SK-N-SH (cell line): ENCODE measurements around the gene QKI. TPM values are rescaled to one million over a fixed set of nuclear protein-coding genes. Genes with fewer than 3 reads are reported as not detected.

ENCODE experiments used
- CTCF ChIA-PET: fragments of 300-600, 350-600 bp; formaldehyde crosslinking; extraction: SDS; loops from one replicate; lab custom pipeline; 2021; lab: Yijun Ruan, JAX
- POLR2A ChIA-PET: fragments of 350-600 bp; sonication (Branson Sonifier 250); formaldehyde crosslinking; extraction: SDS; loops from one replicate; lab custom pipeline; 2020; ENCODE audit warnings: antibody characterized with exemption, inconsistent platforms; lab: Yijun Ruan, JAX
- DNase-seq: peaks from one replicate; pipeline ENCODE4 v3.0.0; 2012
- H2AFZ ChIP-seq: fragments of 200-600 bp; sonication (generic); 2 replicates; pipeline ENCODE4 v1.8.1; 2016; ENCODE audit warnings: antibody characterized with exemption, mild to moderate bottlenecking, low read depth
- H3F3A ChIP-seq: fragments of 200-600 bp; sonication (generic); replicated peaks from 2 replicates; pipeline ENCODE3; 2016; ENCODE audit warnings: antibody characterized with exemption, mild to moderate bottlenecking; ENCODE audit not compliant: insufficient read depth
- H3K27ac ChIP-seq, 2 experiments: fragments of 200-500 bp in 1 of 2; fragments of 200-600 bp in 1 of 2; sonication (Bioruptor generic) in 1 of 2; sonication (generic), shearing (Covaris generic) in 1 of 2; 2 replicates each; pipeline versions ENCODE4 v1.5.1 to v1.6.1; 2014 to 2016; ENCODE audit warnings: low read depth in 2 of 2, inconsistent platforms in 1 of 2, low read length in 1 of 2, mild to moderate bottlenecking in 1 of 2, mixed read lengths in 1 of 2
- H3K27me3 ChIP-seq: fragments of 200-600 bp; sonication (generic), shearing (Covaris generic); 2 replicates; pipeline ENCODE4 v1.6.1; 2016; ENCODE audit warnings: mixed run types; ENCODE audit not compliant: insufficient read depth
- H3K36me3 ChIP-seq, 2 experiments: fragments of 200-500 bp in 1 of 2; fragments of 200-600 bp in 1 of 2; sonication (Bioruptor generic) in 1 of 2; sonication (generic) in 1 of 2; replicated peaks in 1 of 2; 2 replicates each; pipeline versions ENCODE3 to v1.5.1; 2014 to 2016; ENCODE audit warnings: low read length in 1 of 2, mild to moderate bottlenecking in 1 of 2; ENCODE audit not compliant: insufficient read depth in 2 of 2, control insufficient read depth in 1 of 2
- H3K4me1 ChIP-seq, 2 experiments: fragments of 200-500 bp in 1 of 2; fragments of 200-600 bp in 1 of 2; sonication (Bioruptor generic) in 1 of 2; sonication (generic), shearing (Covaris generic) in 1 of 2; 2 replicates each; pipeline versions ENCODE4 v1.5.1 to v1.6.1; 2014 to 2016; ENCODE audit warnings: low read depth in 1 of 2, low read length in 1 of 2, mixed run types in 1 of 2; ENCODE audit not compliant: insufficient read depth in 2 of 2, control insufficient read depth in 1 of 2
- H3K4me2 ChIP-seq: fragments of 200-600 bp; sonication (generic), shearing (Covaris generic); 2 replicates; pipeline ENCODE4 v1.6.1; 2017; ENCODE audit warnings: mixed run types
- H3K4me3 ChIP-seq, 2 experiments: fragments of 200-500 bp in 1 of 2; fragments of 200-600 bp in 1 of 2; sonication (Bioruptor generic) in 1 of 2; sonication (generic), shearing (Covaris generic) in 1 of 2; 2 replicates each; pipeline versions ENCODE4 v1.5.1 to v1.8.1; 2014 to 2016; ENCODE audit warnings: low read depth in 2 of 2, inconsistent platforms in 1 of 2, low read length in 1 of 2, mild to moderate bottlenecking in 1 of 2, mixed read lengths in 1 of 2, moderate library complexity in 1 of 2
- H3K79me2 ChIP-seq: fragments of 200-600 bp; sonication (generic); 2 replicates; pipeline ENCODE4 v1.8.1; 2017; ENCODE audit warnings: mild to moderate bottlenecking; ENCODE audit not compliant: insufficient read depth
- H3K9ac ChIP-seq: fragments of 200-600 bp; sonication (generic); 2 replicates; pipeline ENCODE4 v1.6.1; 2017; ENCODE audit warnings: mixed run types
- H3K9me2 ChIP-seq: fragments of 200-600 bp; sonication (generic); 2 replicates; pipeline ENCODE4 v1.6.1; 2017; ENCODE audit warnings: mixed run types
- H3K9me3 ChIP-seq: fragments of 200-600 bp; sonication (generic); 2 replicates; pipeline ENCODE4 v1.6.1; 2017; ENCODE audit warnings: mixed run types, mild to moderate bottlenecking, moderate library complexity
- H4K20me1 ChIP-seq: fragments of 200-600 bp; sonication (generic); 2 replicates; pipeline ENCODE4 v1.6.1; 2017; ENCODE audit warnings: mild to moderate bottlenecking, mixed run types; ENCODE audit not compliant: insufficient read depth
- FOSL2 ChIP-seq: IDR thresholded peaks from 2 replicates; pipeline ENCODE4 v1.4.0; 2012; ENCODE audit warnings: low read depth, mild to moderate bottlenecking, moderate library complexity, borderline replicate concordance
- JUND ChIP-seq: IDR thresholded peaks from 2 replicates; pipeline ENCODE4 v1.4.0; 2012
- MXI1 ChIP-seq: IDR thresholded peaks from 2 replicates; pipeline ENCODE4 v1.6.1; 2012; ENCODE audit warnings: mild to moderate bottlenecking, low read depth, low read length, improper control_type of control experiment
- RAD21 ChIP-seq: IDR thresholded peaks from 2 replicates; pipeline ENCODE4 v1.6.1; 2012; ENCODE audit warnings: mild to moderate bottlenecking, low read length
- WGBS: methylation state at CpG from one replicate; pipeline ENCODE4 v1.1.6; 2017; ENCODE audit warnings: low lambda C conversion rate; 5-methylcytosine and 5-hydroxymethylcytosine counted together
- polyA plus RNA-seq, 3 experiments: library from polyadenylated mRNA; depleted of rRNA; stranded (reverse); fragments of >200 nt; gene quantifications; 2 replicates each; pipeline ENCODE4 v1.2.3, GENCODE V29; 2012
- TF ChIP-seq, protein P1 (sequence below): fragments of 150-350 bp; IDR thresholded peaks from 2 replicates; pipeline ENCODE4 v1.6.1; 2016; ENCODE audit warnings: mild to moderate bottlenecking, low read depth, low read length
- TF ChIP-seq, protein P2 (sequence below): IDR thresholded peaks from 2 replicates; pipeline ENCODE4 v1.6.1; 2012; ENCODE audit warnings: mild to moderate bottlenecking, low read depth, low read length, moderate library complexity

The QKI gene
- polyA plus RNA-seq, 1 of the 3 experiments (the other 2 are of a cell fraction) = 51.1 TPM

GRCh38 chr6:163489584-163489983 lies 75.1 kb downstream of the QKI start:
- Histone ChIP-seq H3K36me3 (no peaks in the 10 kb centered on the region), H3K4me3 (no peak overlapping the region), H3K9me3 (no peaks in the 10 kb centered on the region), H3K9me2 (no peaks in the 10 kb centered on the region), H3K4me2 (no peak overlapping the region), H2AFZ (no peak overlapping the region), H3K9ac (no peak overlapping the region), H3K79me2 (peaks cover 100% of the 10 kb centered on the region), H4K20me1 (peaks cover 75% of the 10 kb centered on the region), H3K27ac (peak overlapping the region in 1 of 2 experiments; percentile 27; a peak in 1 of 4 replicates), H3F3A (peaks cover 3% of the 10 kb centered on the region), H3K4me1 (no peaks in the 10 kb centered on the region; a peak in 2 of 4 replicates), H3K27me3 (no peaks in the 10 kb centered on the region)
- ChIA-PET CTCF (no interaction called here), POLR2A (no interaction called here)
- TF ChIP-seq, protein P1, sequence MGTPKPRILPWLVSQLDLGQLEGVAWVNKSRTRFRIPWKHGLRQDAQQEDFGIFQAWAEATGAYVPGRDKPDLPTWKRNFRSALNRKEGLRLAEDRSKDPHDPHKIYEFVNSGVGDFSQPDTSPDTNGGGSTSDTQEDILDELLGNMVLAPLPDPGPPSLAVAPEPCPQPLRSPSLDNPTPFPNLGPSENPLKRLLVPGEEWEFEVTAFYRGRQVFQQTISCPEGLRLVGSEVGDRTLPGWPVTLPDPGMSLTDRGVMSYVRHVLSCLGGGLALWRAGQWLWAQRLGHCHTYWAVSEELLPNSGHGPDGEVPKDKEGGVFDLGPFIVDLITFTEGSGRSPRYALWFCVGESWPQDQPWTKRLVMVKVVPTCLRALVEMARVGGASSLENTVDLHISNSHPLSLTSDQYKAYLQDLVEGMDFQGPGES = no peak
- TF ChIP-seq JUND (peak; percentile 33; the same call in 1 of the 2 replicates), MXI1 (no peak), FOSL2 (peak; percentile 16; the same call in 1 of the 2 replicates)
- no peak for DNase-seq
- WGBS = 94% methylated on average over 1 of the region's 1 CpG

DNA sequence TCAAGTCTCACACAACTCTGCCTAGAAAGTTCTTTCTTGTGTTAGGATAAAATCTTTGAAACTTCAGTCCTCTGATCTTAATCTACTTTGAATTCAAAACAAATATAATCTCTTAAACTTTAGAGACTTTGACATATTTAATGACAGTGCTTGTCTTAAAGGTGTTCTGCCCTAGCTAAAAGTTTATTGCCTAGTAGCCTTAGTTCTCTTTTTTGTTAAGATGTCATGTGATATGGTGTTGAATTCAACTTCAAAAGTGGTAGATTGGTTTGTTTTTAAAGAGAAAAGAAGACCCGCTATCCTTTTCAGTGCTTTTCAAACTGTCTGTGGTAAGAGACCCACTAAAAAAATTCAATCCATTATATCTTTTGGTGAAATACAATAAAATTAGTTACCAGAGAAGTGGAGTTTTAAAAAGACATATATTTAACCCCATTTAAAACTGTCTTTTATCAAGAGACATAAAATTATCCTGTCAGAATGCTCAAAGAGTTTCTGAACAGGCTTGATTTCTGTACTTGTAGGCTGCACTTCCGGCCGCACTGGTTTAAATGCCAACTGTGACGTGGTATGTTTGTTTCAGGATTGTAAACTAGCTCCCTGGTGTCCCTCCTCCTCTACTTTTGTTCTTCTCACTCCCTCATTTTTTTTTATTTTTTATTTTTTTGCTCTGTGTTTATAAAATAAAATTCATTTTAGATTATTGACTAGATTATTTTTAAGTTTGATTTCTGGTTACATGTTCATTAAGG lies 76.5 kb downstream of the QKI start:
- Histone ChIP-seq H3K27ac (no peak overlapping the region), H3F3A (peaks cover 3% of the 10 kb centered on the region), H3K9me3 (no peaks in the 10 kb centered on the region), H2AFZ (no peak overlapping the region), H3K79me2 (peaks cover 100% of the 10 kb centered on the region), H3K4me3 (no peak overlapping the region), H3K4me1 (no peaks in the 10 kb centered on the region; a peak in 2 of 4 replicates), H3K9ac (no peak overlapping the region), H3K27me3 (no peaks in the 10 kb centered on the region), H3K4me2 (no peak overlapping the region), H3K36me3 (no peaks in the 10 kb centered on the region), H4K20me1 (peaks cover 73% of the 10 kb centered on the region), H3K9me2 (no peaks in the 10 kb centered on the region)
- POLR2A ChIA-PET = no interaction called here
- TF ChIP-seq, protein P2, sequence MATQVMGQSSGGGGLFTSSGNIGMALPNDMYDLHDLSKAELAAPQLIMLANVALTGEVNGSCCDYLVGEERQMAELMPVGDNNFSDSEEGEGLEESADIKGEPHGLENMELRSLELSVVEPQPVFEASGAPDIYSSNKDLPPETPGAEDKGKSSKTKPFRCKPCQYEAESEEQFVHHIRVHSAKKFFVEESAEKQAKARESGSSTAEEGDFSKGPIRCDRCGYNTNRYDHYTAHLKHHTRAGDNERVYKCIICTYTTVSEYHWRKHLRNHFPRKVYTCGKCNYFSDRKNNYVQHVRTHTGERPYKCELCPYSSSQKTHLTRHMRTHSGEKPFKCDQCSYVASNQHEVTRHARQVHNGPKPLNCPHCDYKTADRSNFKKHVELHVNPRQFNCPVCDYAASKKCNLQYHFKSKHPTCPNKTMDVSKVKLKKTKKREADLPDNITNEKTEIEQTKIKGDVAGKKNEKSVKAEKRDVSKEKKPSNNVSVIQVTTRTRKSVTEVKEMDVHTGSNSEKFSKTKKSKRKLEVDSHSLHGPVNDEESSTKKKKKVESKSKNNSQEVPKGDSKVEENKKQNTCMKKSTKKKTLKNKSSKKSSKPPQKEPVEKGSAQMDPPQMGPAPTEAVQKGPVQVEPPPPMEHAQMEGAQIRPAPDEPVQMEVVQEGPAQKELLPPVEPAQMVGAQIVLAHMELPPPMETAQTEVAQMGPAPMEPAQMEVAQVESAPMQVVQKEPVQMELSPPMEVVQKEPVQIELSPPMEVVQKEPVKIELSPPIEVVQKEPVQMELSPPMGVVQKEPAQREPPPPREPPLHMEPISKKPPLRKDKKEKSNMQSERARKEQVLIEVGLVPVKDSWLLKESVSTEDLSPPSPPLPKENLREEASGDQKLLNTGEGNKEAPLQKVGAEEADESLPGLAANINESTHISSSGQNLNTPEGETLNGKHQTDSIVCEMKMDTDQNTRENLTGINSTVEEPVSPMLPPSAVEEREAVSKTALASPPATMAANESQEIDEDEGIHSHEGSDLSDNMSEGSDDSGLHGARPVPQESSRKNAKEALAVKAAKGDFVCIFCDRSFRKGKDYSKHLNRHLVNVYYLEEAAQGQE = no peak
- no peak for TF ChIP-seq RAD21
- DNase-seq = no peak
- CTCF ChIA-PET = no interaction called here
- WGBS = 85% methylated on average over 4 of the region's 4 CpGs
